Esophagus squamous epithelium (tissue), 4 donors: ENCODE measurements around the gene POU2F2.

ENCODE experiments used
- CTCF ChIP-seq, 6 experiments: fragments of 450-650 bp in 4 of 6; fragments of 200-600 bp in 2 of 6; sonication (generic) in 2 of 6; IDR thresholded peaks; one replicate each; pipeline ENCODE4 v1.5.1; 2016 to 2019; ENCODE audit warnings: antibody characterized with exemption in 6 of 6, mild to moderate bottlenecking in 4 of 6, moderate library complexity in 4 of 6
- POLR2A ChIP-seq, 4 donors: fragments of 450-650 bp; IDR thresholded peaks; one replicate each; pipeline ENCODE4 v1.6.1; 2017; ENCODE audit warnings: antibody characterized with exemption in 4 of 4, mild to moderate bottlenecking in 4 of 4, moderate library complexity in 3 of 4

DNA sequence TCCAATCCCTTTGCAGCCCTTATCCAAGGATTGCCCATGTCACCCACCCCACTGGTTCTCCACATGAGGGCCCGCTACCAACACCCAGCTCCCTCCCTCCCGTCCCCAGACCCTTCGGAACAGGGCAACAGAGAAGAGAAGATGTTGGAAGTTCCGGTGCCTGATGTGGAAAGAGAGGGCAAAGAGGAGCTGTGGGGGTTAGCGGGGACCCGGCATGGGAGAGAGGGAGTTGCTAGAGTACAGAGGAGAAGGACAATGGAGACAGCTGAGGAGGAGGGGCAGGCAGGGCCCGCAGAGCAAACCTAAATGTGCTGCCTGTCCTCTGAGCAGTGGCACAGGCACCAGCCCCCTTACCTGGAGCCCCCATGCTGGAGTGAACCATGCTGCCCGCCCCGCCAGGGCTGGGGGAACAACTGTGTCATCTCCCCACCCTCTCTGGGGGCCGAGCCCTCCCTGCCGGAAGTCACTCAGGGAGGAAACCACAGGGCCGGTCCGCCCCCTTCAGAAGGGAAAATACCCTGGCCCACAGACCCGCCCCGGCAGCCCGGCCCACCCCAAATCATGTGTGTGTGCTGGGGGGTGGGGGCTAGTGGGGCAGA is at the start of gene POU2F2:
- TF ChIP-seq POLR2A (IDR thresholded peaks at IDR 0.05) (peak in 1 of 4 donors; percentile 46), CTCF (IDR thresholded peaks at IDR 0.05) (no peak)
